ENCODE data around the gene SERPINA10.

SERPINA10 gene

DNA sequence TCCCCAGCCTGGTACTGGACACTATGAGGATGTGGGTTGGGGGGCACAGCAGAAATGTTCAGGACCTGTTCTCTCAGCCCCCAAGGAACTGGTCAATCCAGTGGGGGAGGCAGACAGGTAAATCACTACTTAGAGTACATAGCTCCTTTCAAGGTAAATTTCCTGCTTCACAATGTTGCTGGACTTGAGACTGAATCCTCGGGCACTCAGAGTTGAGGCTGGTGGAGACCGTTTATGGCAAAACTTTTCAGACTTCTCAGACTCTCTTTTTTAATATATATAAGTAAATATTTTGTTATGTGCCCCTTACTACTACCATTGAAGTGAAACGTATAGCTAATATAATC, 483 bp upstream of the SERPINA10 start:
- H3K4me3 ChIP-seq (replicated peaks; ENCODE audit: low read depth, low read length) = no peak overlapping the region
- no peak for TF ChIP-seq CTCF (IDR thresholded peaks at IDR 0.05; ENCODE audit: insufficient read depth, low read length, poor library complexity, severe bottlenecking)
- H3K27me3 ChIP-seq (replicated peaks; ENCODE audit: control insufficient read depth, insufficient read depth, low read length) = no peaks in the 10 kb centered on the region
- H3K36me3 ChIP-seq (ENCODE audit: control insufficient read depth, insufficient read depth, low read length) = no peaks in the 10 kb centered on the region
- DNase-seq (ENCODE audit: extremely low read depth, insufficient read length) = no peak

GRCh38 chr14:94292526-94292871, 569 bp downstream of the SERPINA10 start:
- TF ChIP-seq CTCF (IDR thresholded peaks at IDR 0.05; ENCODE audit: insufficient read depth, low read length, poor library complexity, severe bottlenecking) = no peak
- H3K4me3 ChIP-seq (replicated peaks; ENCODE audit: low read depth, low read length) = no peak overlapping the region
- DNase-seq (ENCODE audit: extremely low read depth, insufficient read length) = no peak
- no peaks in the 10 kb centered on the region for H3K36me3 ChIP-seq (ENCODE audit: control insufficient read depth, insufficient read depth, low read length)
- H3K27me3 ChIP-seq (replicated peaks; ENCODE audit: control insufficient read depth, insufficient read depth, low read length) = no peaks in the 10 kb centered on the region

- no peak for DNase-seq (ENCODE audit: extremely low read depth, insufficient read length)
- TF ChIP-seq CTCF (IDR thresholded peaks at IDR 0.05; ENCODE audit: insufficient read depth, low read length, poor library complexity, severe bottlenecking) = no peak
- no peaks in the 10 kb centered on the region; the same call in 1 of the 2 replicates for H3K27me3 ChIP-seq (replicated peaks; ENCODE audit: control insufficient read depth, insufficient read depth, low read length)
- no peak overlapping the region for H3K4me3 ChIP-seq (replicated peaks; ENCODE audit: low read depth, low read length)
- no peaks in the 10 kb centered on the region for H3K36me3 ChIP-seq (ENCODE audit: control insufficient read depth, insufficient read depth, low read length)
Observed at GRCh38 chr14:94291906-94292525, 1.1 kb downstream of the SERPINA10 start.

- TF ChIP-seq CTCF (IDR thresholded peaks at IDR 0.05; ENCODE audit: insufficient read depth, low read length, poor library complexity, severe bottlenecking) = no peak
- no peaks in the 10 kb centered on the region; the same call in 1 of the 2 replicates for H3K27me3 ChIP-seq (replicated peaks; ENCODE audit: control insufficient read depth, insufficient read depth, low read length)
- H3K36me3 ChIP-seq (ENCODE audit: control insufficient read depth, insufficient read depth, low read length) = no peaks in the 10 kb centered on the region
- no peak for DNase-seq (ENCODE audit: extremely low read depth, insufficient read length)
- no peak overlapping the region for H3K4me3 ChIP-seq (replicated peaks; ENCODE audit: low read depth, low read length)
Observed at GRCh38 chr14:94291159-94291905, 1.7 kb downstream of the SERPINA10 start.

- no peak overlapping the region for H3K4me3 ChIP-seq (replicated peaks; ENCODE audit: low read depth, low read length)
- H3K36me3 ChIP-seq (ENCODE audit: control insufficient read depth, insufficient read depth, low read length) = no peaks in the 10 kb centered on the region
- DNase-seq (ENCODE audit: extremely low read depth, insufficient read length) = no peak
- H3K27me3 ChIP-seq (replicated peaks; ENCODE audit: control insufficient read depth, insufficient read depth, low read length) = no peaks in the 10 kb centered on the region; the same call in 1 of the 2 replicates
- TF ChIP-seq CTCF (IDR thresholded peaks at IDR 0.05; ENCODE audit: insufficient read depth, low read length, poor library complexity, severe bottlenecking) = no peak
Observed at GRCh38 chr14:94290197-94290596, 2.9 kb downstream of the SERPINA10 start.
